Smooth muscle cell of the brain vasculature (primary cell): Measurements from ENCODE around the gene TNFSF8.

Experiments used
- DNase-seq: peaks from one replicate; pipeline ENCODE4 v3.0.0-alpha.2; 2012; ENCODE audit warnings: low read depth, low spot score

The TNFSF8 gene

DNA sequence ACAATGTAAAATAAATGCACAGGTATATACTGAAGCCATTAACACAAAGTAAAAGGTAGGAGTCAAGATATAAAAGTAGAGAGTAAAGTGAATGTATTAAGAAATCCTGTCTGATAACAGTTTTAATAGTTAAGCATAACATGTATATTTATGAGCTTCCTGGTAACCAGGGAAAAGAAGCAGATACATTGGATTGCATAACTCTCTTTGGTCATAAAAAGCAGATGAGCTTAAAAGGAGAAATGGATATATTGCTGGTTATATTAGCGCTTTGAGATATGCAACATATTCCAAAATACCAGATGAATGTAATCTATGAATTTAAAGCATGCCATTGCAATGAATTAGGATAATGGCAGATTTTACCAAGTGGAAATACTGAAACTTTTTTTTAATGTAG is 6.2 kb upstream of the TNFSF8 start:
- no peak for DNase-seq

DNA sequence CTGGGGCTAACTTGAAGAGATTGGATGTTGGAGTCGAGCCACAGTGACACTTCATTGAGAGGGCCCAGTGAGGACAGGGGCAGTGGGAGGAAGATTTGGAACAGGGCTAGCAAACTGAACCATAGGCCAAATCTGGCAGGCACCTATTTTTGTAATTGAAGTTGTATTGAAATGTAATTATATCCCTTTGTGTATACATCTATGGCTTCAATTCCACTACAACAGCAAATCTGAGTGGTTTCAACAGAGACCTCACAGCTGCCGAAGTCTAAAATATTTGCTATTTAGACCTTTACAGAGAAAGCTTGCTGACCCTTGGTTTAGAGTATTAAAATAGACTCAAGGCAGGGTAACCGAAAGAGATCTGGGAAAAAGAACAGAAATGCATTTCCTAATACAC is 4.7 kb upstream of the TNFSF8 start:
- no peak for DNase-seq

DNA sequence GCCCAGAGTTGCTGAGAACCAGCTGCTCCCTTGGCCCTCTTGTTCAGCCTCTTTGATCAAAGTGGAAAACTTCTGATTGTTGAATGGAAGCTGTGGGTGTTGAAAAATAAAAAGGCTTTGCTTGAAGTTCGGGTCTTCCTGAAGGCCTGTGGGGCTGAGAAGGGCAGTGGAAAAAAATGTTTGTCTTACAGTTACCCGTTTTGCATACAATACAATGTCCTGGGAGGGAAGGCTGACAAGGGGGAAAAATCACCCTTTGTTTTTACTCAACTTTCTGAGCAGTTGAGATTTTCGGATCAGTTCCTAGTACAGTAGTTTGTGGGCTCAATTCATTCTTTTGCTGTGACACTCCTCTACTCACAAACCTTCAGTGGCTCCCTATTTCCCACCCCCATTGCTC is 2.1 kb upstream of the TNFSF8 start:
- no peak for DNase-seq

DNA sequence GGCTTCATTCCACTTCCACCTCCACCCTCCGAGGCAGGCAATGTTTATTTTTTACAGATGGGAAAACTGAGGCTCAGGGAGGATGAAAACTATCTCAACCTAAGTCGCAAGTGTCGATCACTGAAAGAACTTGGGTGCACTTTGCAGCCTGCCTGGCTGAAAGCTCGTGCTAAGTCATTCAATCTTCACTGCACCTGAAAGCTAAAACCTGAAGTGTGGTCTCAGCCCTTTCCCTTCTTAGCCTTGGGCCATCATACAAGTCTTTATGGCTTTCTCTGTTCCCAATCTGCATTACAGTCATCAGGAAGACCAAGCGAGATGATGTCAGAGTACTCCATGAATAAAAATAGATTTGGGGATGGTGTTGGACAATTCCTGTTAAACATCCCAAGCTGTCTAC is 1.0 kb upstream of the TNFSF8 start:
- no peak for DNase-seq

DNA sequence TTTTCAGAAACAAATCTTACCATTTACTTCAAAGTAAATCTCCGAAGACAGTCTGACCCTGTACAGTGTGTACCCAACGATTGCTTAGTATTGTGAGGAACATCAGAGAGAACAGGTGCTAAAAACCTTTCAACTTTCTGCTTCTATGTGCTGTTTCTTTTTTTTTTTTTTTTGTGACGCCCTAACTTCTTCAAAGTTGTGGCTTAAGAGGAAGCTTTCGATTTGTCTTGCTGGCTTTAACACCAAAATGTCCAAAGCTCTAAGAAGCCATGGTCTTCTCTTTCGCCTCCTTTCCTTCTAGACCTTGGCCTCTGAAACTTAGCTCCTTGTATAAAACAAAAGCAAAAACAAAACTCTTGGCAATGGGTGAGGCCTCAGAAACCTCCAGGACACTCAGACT is 1.2 kb downstream of the TNFSF8 start:
- no peak for DNase-seq

DNA sequence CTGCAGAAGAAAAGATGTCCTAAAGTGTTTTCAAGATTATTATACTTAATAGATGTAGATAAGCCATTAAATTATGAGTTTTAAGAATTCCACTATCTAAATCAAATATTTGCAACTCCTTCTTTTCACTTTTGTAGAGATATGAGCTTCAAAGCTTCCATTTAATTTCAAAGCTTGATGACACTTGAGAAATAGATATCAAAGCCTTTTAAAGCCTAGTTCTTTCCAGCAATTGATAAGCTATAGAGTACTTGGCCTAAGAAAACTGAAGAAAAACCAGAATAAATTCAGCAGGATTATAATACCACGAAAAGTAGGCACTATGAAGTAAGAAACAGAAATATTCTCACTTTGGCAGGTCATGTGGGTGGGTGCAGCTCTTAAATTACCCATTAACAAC is 1.7 kb downstream of the TNFSF8 start:
- no peak for DNase-seq

DNA sequence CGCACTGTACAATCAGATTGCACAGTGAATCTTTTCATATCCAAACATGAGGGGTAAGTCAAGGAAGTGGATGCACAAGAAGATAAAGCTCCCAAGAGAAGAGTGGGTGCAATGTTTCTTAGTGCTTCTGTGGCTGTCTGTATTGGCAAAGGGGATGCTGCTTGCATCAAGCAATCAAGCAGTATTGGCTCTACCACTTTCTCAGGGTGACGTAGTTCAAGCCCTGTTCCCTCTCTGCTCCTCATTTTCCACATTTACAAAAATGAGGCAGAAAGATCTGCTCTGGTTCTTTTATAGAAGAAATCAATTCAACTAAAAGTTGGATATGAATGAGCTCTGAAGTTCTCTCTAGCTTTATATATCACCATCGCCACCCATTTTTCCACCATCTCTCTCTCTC is 2.3 kb downstream of the TNFSF8 start:
- DNase-seq = no peak

DNA sequence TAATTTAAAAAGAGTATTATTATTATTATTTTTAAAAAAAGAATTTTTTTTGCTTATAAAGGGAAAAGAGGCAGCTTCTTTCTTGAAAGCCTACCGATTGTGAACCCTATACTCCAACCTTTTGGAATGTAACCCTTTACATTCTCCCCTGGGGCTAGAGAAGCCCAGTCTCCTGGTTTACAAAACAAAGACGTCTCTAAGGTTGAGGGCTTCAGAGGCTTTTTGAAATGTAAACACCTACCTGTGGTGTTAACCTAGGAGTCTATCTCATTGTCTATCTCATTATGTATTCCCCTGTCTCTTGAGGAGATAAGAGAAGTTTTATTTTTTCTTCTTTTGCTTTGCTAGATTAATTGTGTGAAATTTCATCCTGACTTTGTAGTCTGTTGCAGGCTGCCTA is 4.7 kb downstream of the TNFSF8 start:
- no peak for DNase-seq

DNA sequence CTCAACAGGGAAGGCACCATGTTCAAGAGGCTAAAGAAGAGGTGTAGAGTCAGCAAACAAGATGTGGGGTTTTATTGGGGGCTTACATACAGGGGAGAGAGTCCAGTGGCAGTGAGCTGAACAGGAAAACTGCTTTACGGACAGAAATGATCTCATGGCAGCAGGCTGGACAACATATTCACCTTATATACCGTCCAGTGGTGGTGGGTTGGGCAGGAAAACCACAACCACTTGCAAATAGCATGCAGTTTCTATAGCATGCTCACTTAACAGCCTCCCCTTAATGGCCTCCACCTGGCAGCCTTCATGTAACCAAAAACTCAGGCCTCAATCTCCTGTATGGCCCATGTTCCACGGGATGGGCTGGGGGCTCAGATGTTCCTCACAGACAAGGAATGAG is 5.4 kb downstream of the TNFSF8 start:
- DNase-seq = no peak

DNA sequence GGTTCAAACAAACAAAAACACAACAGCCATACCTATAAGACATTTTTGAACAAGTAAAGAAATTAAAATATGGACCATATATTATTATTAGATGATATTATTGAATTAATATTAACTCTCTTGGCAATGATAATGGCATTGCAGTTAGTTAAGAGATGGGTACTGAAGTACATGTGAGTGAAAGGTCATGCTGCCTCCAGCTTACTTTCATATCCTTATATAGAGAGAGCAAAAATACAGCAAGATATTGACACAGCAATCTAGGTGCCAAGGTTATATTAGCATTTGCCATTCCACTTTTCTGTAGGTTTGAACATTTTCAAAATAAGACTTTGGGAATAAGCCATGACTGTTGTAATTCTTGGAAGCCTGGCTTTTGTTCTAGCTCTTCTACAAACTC is 6.1 kb downstream of the TNFSF8 start:
- DNase-seq = no peak

DNA sequence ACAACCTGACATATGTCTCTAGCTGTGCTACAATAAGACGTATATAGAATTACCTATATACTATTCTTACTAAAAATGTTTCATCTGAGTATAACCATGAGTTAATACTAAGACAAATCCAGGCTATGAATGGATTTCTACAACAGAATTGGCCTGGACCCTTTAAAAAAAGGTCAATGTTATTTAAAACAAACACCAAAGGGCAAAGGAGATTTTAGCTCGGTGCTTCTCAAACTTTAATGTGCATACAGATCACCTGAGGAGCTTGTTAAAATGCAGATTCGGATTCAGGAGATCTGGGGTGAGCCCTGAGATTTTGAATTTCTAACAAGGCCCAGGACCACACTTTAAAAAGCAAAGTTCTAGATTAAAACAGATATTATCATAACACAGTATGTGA is 6.5 kb downstream of the TNFSF8 start:
- DNase-seq = no peak

DNA sequence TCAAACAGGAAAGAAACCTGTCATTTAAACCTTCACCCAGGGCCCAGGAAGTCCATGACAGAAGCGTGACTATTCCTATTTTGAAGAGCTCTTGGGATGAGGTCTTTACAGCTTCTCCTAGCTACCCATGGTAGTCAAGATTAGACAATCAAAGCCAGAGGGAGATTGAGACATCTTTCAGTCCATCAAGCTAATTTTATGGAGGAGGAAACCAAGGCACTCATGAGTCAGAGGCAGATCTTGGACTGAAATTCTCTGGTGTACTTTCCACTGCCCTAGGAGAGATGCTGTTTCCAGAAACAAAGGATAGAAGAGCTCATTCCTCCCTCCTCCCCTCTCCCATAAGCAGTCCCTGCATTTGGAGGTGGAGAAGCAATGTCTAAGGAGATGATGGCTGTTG is 9.2 kb downstream of the TNFSF8 start:
- DNase-seq = no peak

DNA sequence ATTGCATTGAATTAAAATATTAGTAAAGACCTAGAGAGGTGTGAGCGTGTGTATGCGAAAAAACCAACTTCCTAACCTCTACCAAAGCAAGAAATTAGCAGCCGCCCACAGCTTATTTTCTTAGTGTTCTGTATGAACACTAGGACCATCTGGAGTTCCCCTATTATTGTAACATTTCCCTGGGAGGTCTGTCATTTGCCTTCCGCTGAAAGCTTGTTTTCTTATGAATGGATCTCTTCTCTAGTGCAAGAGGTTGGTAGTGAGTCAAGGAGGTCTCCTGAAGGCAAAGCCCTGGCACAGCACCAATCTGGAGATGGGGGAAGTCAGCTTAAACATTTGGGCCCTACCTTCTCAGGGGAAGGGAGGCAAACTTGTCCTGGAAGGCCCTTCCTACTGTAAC is 10.8 kb downstream of the TNFSF8 start:
- DNase-seq = no peak

DNA sequence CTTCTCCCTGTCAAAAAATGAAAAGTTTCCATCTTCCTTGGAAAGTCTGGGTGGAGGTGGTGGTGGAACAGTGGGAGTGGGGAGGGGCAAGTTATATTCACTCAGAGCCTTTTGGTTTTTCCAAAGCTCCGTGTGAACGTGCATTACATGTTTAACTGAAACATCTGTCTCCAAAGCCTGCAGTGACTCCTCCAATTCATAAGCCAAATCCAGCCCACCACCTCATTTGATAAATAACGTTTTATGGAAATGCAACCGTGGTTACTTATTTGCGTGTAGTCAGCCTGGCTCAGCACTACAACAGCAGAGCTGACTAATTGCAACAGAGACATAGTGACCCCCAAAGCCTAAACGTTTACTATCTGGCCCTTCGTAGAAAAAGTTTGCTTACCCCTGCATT is 13.9 kb downstream of the TNFSF8 start:
- DNase-seq = no peak

DNA sequence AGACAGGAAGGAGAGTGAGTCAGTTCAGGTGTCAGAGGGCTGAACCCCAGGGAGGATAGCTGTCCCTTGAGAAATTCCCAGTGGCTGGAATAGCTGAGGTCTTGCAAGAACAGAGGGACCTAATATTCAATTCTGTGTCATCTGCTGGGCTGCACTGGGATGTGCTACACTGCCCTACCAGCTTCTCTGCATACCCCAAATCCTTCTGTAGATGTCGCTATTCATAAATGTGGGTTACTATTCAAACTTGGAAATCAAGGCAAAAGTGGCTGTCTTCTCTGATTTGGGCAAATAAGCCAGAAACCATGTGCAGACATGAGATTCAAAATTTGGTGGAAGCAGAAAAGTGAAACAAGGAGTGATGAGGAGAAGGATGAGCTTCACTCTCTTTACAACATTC is 16.3 kb downstream of the TNFSF8 start:
- no peak for DNase-seq

DNA sequence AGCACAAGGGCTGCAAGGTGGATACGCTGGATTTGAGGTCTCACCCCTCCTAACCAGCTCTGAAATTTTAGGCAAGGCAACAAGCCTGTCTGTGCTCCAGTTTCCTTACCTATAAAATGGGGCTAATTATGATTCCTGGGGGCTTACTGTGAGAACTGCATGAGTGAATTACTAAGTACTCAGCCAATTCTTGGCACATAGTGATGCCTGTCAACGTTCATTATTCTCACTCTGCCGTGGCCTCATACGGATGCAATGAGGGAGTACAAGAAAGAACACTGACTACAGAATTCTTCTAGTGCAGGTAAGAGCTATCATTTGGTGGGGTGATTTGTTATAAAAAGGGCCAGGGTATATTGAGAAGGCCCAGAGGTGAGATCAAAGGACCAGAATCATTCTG is 16.7 kb downstream of the TNFSF8 start:
- DNase-seq = no peak

DNA sequence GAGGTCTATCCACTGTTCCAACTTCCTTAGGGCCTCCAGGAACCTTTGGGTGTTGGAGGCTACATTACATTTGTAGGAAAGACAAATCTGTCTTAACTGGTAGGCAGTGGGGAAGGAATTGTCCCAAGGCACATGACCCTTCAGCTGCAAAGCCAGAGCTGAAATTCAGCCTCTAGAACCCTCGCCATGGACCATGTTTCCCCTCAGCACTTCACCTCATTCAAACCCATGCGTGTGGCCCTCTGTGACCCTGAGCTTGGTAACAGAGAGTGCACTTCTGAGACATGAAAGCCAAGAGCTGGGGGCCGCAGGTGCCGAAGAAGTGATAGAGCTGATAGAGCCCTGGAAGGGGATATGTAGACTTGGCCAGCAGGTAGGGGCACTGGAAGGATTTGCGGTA is 17.2 kb downstream of the TNFSF8 start:
- DNase-seq = no peak

DNA sequence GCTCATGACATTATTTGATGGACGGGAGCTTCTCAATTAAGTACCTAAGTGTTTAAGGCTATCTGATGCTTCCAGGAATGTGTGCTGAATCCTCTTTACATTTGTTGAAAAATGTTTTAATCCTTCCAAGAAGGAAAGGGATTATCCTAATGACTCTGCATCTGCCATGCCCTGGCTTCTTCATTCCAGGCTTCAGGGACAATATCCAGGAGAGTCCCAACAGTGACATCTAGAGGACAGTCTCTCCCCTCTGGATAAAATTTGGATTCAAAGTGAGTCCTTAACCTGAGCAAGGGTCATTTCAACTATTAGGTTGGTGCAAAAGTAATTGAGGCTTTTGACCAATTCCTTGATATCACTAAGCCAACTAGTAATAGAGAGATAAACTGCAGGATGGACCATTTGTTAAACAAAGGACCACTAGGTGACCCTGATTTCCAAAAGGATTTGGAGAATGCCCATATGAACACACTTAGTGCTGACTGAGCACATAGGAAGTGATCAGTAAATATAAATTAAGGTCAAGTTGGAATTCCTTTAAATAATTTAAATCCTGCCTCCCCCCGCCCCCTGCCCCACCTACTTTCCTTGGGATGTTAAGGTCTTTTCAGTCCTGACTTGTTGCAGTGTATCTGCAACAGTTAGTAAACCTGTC is 19.1 kb downstream of the TNFSF8 start:
- DNase-seq = no peak

DNA sequence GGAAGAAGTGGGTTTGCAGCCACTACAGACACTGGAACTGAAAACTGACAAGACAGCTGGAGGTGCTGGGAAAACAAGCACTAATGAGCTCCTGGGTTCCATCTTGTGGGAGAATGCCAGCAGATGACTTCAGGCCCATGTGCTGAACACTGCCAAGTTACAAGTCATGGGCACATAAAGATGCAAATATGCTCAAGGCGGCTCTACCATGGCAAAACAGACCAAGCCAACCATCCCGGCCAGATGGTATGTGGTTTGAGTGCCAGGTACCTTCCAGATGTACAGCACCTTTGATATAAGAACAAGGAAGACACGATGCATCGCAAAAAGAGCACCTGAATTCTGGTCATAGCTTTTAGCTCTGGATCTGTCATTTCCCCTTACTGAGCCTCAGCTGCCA is 19.9 kb downstream of the TNFSF8 start:
- DNase-seq = no peak

DNA sequence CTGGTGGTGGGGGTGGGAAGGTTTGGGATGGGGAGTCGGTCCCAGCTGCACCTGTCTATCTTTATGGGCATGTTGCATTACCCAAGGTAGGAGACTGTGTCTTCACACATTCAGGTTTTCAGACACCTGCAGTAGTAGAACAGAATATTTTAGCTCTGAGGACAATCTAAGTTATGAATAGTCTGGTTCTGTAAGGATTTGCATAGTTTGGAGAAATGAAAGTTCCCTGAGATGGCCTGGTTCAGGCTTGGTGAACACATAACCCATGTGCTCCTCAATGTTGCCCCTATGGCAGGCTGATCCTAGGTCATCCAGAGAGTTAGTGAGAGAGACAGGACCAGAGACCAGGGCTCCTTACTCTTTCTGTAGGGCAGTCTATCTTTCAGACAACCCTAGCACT is 20.7 kb downstream of the TNFSF8 start:
- no peak for DNase-seq

DNA sequence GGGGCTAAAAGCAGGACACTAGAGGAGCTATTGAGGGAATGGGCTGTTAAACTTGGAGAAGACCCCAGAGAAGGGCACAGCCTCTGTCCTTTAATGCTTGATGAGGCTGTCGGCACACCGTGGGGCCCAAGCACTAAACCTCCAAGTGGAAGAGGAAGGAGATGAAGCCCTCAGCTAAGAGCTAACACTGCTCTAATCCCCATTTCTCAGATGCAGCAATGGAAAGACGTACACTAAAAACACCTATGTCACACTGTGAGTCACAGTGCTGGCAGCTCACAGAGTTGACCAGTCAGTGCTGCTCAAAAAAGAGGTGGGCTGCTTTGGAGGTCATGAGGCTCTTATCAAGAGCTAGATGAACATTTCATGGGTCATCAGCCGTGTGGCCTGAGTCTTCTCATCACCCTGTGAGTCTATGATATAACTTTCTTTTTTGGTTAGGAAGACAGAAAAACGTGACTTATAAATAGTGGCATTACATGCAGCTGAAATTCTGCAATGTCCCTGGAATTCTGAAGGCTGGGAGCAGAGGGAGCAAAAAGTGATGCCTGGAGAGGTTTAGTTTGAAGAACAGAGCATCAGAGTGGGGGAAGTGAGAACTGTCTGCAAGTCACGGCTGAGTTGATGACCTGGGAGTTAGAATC is 21.5 kb downstream of the TNFSF8 start:
- no peak for DNase-seq

DNA sequence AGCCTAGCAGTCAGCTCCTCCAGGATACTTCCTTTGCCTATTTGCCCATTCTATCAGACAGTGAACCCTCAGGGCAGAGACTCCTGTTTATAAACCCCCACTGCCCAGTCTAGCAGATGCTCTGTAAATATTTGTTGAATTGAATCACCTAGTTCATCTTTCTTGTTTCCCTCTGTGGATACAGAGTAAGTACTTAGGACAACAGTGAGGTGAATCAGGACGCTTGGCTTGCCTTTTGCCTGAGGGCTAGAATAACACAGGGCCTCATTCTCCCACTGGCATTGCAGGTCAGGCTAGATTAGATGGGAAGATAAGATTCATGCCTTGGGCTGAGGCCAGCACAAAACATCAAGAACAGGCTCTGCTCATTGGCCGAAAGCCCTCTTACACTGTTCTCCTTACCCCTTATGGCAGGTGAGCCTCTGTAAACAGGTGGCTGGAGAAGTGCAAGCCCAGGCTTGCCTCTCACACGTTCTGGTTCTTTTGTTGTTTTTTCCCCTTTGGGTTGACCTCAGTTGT is 22.2 kb downstream of the TNFSF8 start:
- no peak for DNase-seq

DNA sequence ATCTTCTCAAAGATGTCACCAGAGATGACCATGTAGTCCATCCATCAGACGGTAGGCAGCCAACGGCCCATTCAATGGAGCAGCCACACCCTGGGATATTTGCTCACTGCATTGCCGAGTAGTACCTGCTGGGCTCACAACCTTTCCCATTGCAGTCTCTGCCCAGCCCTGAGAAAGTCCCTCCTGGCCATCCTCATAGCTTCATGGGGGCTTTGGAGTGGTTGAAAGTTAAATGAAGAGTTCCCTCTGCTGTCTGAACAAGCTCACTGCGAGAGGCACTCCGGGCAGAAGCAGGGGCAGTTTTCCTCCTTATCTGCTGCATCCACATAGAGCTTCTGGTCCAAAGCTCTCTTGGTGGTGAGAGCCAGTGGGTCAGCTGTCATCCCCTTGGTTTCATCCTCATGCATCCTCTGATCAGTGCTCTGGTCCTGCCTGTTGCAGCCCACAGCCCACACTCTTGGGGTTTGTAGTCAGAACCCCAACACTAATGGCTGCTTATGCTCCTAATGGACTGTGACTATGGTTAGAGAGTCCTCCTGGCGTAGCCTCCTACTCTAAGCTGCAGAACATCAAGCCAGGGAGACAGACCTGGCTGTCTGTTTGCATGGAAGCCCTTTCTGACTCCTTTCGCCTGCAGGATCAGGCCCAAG is 23.3 kb downstream of the TNFSF8 start:
- DNase-seq = no peak
